ENCODE measurements around the gene SH3RF3. TPM values are rescaled to one million over a fixed set of nuclear protein-coding genes. Genes with fewer than 3 reads are reported as not detected.

The SH3RF3 gene
- polyA plus RNA-seq, 1 donor (not counting 4 experiments of a cell fraction or from before 2014, with no cell fraction given), result 0.08 TPM

GRCh38 chr2:109178968-109179367 is 50.0 kb downstream of the SH3RF3 start:
- Histone ChIP-seq H3K9me3 (ENCODE audit: control insufficient read depth, low read depth, low read length) (no peaks in the 10 kb centered on the region), H3K9ac (ENCODE audit: control insufficient read depth, extremely low read depth, insufficient read depth, low read length) (no peak overlapping the region), H3K79me2 (ENCODE audit: control insufficient read depth, insufficient read depth, low read length) (no peaks in the 10 kb centered on the region), H3K27ac (ENCODE audit: control insufficient read depth, insufficient read depth, low read length) (no peak overlapping the region), H3K4me1 (ENCODE audit: control insufficient read depth, extremely low read depth, insufficient read depth, low read length) (no peaks in the 10 kb centered on the region), H2AFZ (ENCODE audit: control insufficient read depth, low read length) (no peak overlapping the region), H3K9me1 (ENCODE audit: control insufficient read depth, extremely low read depth, insufficient read depth, low read length) (no peaks in the 10 kb centered on the region), H3K4me3 (ENCODE audit: control insufficient read depth in 2 of 3, extremely low read depth in 1 of 3, insufficient read depth in 2 of 3, low read depth in 1 of 3, low read length in 3 of 3) (no peak overlapping the region), H3K4me2 (ENCODE audit: control insufficient read depth, extremely low read depth, insufficient read depth, low read depth, low read length) (no peak overlapping the region), H3K27me3 (ENCODE audit: control insufficient read depth, extremely low read depth, insufficient read depth, low read length) (peaks cover 10% of the 10 kb centered on the region), H3K36me3 (ENCODE audit: control insufficient read depth in 2 of 2, extremely low read depth in 1 of 2, insufficient read depth in 2 of 2, low read length in 2 of 2) (no peaks in the 10 kb centered on the region), H4K20me1 (ENCODE audit: control insufficient read depth, extremely low read depth, insufficient read depth, low read length) (no peaks in the 10 kb centered on the region)
- no peak for FAIRE-seq
- dilution Hi-C loops (cut with MboI; ENCODE audit: extremely low pct_ligation_motif_present, low sequenced_read_pairs), result no loop called here
- DNase-seq (ENCODE audit: low read depth, low spot score), result no peak
- TF ChIP-seq CTCF (optimal IDR thresholded peaks at IDR 0.05 in 1 of 3, IDR thresholded peaks at IDR 0.05 in 1 of 3, conservative IDR thresholded peaks at IDR 0.05 in 1 of 3; ENCODE audit: extremely low read depth in 1 of 3, insufficient read depth in 2 of 3, low read length in 3 of 3) (no peak), EZH2 (IDR thresholded peaks at IDR 0.05; ENCODE audit: low read length) (no peak)

- no peaks in the 10 kb centered on the region for H3K36me3 ChIP-seq (ENCODE audit: control insufficient read depth in 2 of 2, extremely low read depth in 1 of 2, insufficient read depth in 2 of 2, low read length in 2 of 2)
- peaks cover 7% of the 10 kb centered on the region for H3K27me3 ChIP-seq (ENCODE audit: control insufficient read depth, extremely low read depth, insufficient read depth, low read length)
- H3K9me1 ChIP-seq (ENCODE audit: control insufficient read depth, extremely low read depth, insufficient read depth, low read length), result no peaks in the 10 kb centered on the region
- DNase-seq (ENCODE audit: low read depth, low spot score) (no peak), FAIRE-seq (no peak)
- H3K4me2 ChIP-seq (ENCODE audit: control insufficient read depth, extremely low read depth, insufficient read depth, low read depth, low read length), result no peak overlapping the region
- no peak overlapping the region for H3K4me3 ChIP-seq (ENCODE audit: control insufficient read depth in 2 of 3, extremely low read depth in 1 of 3, insufficient read depth in 2 of 3, low read depth in 1 of 3, low read length in 3 of 3)
- TF ChIP-seq EZH2 (IDR thresholded peaks at IDR 0.05; ENCODE audit: low read length) (no peak), CTCF (optimal IDR thresholded peaks at IDR 0.05 in 1 of 3, IDR thresholded peaks at IDR 0.05 in 1 of 3, conservative IDR thresholded peaks at IDR 0.05 in 1 of 3; ENCODE audit: extremely low read depth in 1 of 3, insufficient read depth in 2 of 3, low read length in 3 of 3) (no peak)
- H3K4me1 ChIP-seq (ENCODE audit: control insufficient read depth, extremely low read depth, insufficient read depth, low read length), result no peaks in the 10 kb centered on the region
- dilution Hi-C loops (cut with MboI; ENCODE audit: extremely low pct_ligation_motif_present, low sequenced_read_pairs), result no loop called here
- no peak overlapping the region for H3K9ac ChIP-seq (ENCODE audit: control insufficient read depth, extremely low read depth, insufficient read depth, low read length)
- no peak overlapping the region for H3K27ac ChIP-seq (ENCODE audit: control insufficient read depth, insufficient read depth, low read length)
- H3K9me3 ChIP-seq (ENCODE audit: control insufficient read depth, low read depth, low read length), result no peaks in the 10 kb centered on the region
- H3K79me2 ChIP-seq (ENCODE audit: control insufficient read depth, insufficient read depth, low read length), result no peaks in the 10 kb centered on the region
- H2AFZ ChIP-seq (ENCODE audit: control insufficient read depth, low read length), result no peak overlapping the region
- H4K20me1 ChIP-seq (ENCODE audit: control insufficient read depth, extremely low read depth, insufficient read depth, low read length), result no peaks in the 10 kb centered on the region
These were observed 51.8 kb downstream of the SH3RF3 start for GRCh38 chr2:109180786-109181185.

Measured in keratinocyte (primary cell).